Neural progenitor cell (in vitro differentiated cells): Measurements from ENCODE around the gene RS1. TPM values are rescaled to one million over a fixed set of nuclear protein-coding genes. Genes with fewer than 3 reads are reported as not detected.

ENCODE experiments used
- DNase-seq: peaks from one replicate; pipeline ENCODE4 v3.0.0-alpha.2; 2016; ENCODE audit warnings: low spot score
- H2AFZ ChIP-seq: fragments of 200-600 bp; sonication (generic); replicated peaks from 2 replicates; pipeline ENCODE4 v1.6.1; 2016; ENCODE audit warnings: antibody characterized with exemption
- H3F3A ChIP-seq: fragments of 200-600 bp; sonication (generic); 2 replicates; pipeline ENCODE4 v1.6.1; 2016; ENCODE audit warnings: antibody characterized with exemption, low read depth
- H3K27ac ChIP-seq: fragments of 200-600 bp; sonication (generic); 2 replicates; pipeline ENCODE4 v1.5.1; 2016; ENCODE audit warnings: mild to moderate bottlenecking
- H3K27me3 ChIP-seq: fragments of 200-600 bp; sonication (generic); 2 replicates; pipeline ENCODE4 v1.6.1; 2016; ENCODE audit warnings: mild to moderate bottlenecking, moderate library complexity
- H3K36me3 ChIP-seq: fragments of 200-600 bp; sonication (generic); 2 replicates; pipeline ENCODE4 v1.5.1; 2016
- H3K4me1 ChIP-seq: fragments of 200-600 bp; sonication (generic); 2 replicates; pipeline ENCODE4 v1.6.1; 2016; ENCODE audit warnings: mixed run types
- H3K4me2 ChIP-seq: fragments of 200-600 bp; sonication (generic); 2 replicates; pipeline ENCODE4 v1.6.1; 2016
- H3K4me3 ChIP-seq: fragments of 200-600 bp; sonication (generic); 2 replicates; pipeline ENCODE4 v1.5.1; 2016
- H3K79me2 ChIP-seq: fragments of 200-600 bp; sonication (generic); 2 replicates; pipeline ENCODE4 v1.6.1; 2016; ENCODE audit warnings: low read depth
- H3K9ac ChIP-seq: fragments of 200-600 bp; sonication (generic); 2 replicates; pipeline ENCODE4 v1.6.1; 2016
- H3K9me3 ChIP-seq: fragments of 200-600 bp; sonication (generic); 2 replicates; pipeline ENCODE4 v1.5.1; 2016; ENCODE audit warnings: low read depth
- H4K20me1 ChIP-seq: fragments of 200-600 bp; sonication (generic); 2 replicates; pipeline ENCODE4 v1.6.1; 2016; ENCODE audit warnings: low read depth
- H3K27ac Mint-ChIP-seq: 3 replicates; pipeline ENCODE4 v1.8.0; 2021; ENCODE audit warnings: mixed read lengths
- H3K27me3 Mint-ChIP-seq: 2 replicates; pipeline ENCODE4 v1.8.0; 2022; ENCODE audit warnings: low read depth, mild to moderate bottlenecking, inconsistent platforms, moderate library complexity, mixed read lengths; ENCODE audit not compliant: insufficient read depth
- H3K36me3 Mint-ChIP-seq: 3 replicates; pipeline ENCODE4 v1.8.0; 2021; ENCODE audit warnings: mixed read lengths
- H3K4me1 Mint-ChIP-seq: 3 replicates; pipeline ENCODE4 v1.8.0; 2021; ENCODE audit warnings: mixed read lengths
- H3K4me3 Mint-ChIP-seq: 3 replicates; pipeline ENCODE4 v1.8.0; 2021; ENCODE audit warnings: mild to moderate bottlenecking, moderate library complexity, mixed read lengths
- H3K9me3 Mint-ChIP-seq: 3 replicates; pipeline ENCODE4 v1.8.0; 2020; ENCODE audit warnings: mixed read lengths
- CTCF ChIP-seq: fragments of 200-600 bp; sonication (generic); IDR thresholded peaks from 2 replicates; pipeline ENCODE4 v1.5.1; 2017; ENCODE audit warnings: antibody characterized with exemption, mild to moderate bottlenecking
- EZH2 ChIP-seq: fragments of 200-600 bp; sonication (generic); IDR thresholded peaks from 2 replicates; pipeline ENCODE4 v1.6.1; 2017; ENCODE audit warnings: antibody characterized with exemption, mild to moderate bottlenecking, moderate library complexity
- EZH2phosphoT487 ChIP-seq: fragments of 200-600 bp; sonication (generic); IDR thresholded peaks from 2 replicates; pipeline ENCODE4 v1.6.1; 2017; ENCODE audit warnings: antibody characterized with exemption
- total RNA-seq: library from RNA; depleted of rRNA; stranded (reverse); fragments of >200 nt; gene quantifications from 2 replicates; pipeline ENCODE4 v1.2.3, GENCODE V29; 2015; ENCODE audit warnings: low replicate concordance

Gene RS1
- total RNA-seq, 1 donor from 2014 or later = not detected

- H3K27me3 ChIP-seq = no peaks in the 10 kb centered on the region
- H3K4me3 Mint-ChIP-seq = no peak overlapping the region
- H3K79me2 ChIP-seq = no peaks in the 10 kb centered on the region
- no peak overlapping the region for H3K27ac Mint-ChIP-seq
- no peaks in the 10 kb centered on the region for H4K20me1 ChIP-seq
- no peak overlapping the region for H3K4me2 ChIP-seq
- H2AFZ ChIP-seq = no peak overlapping the region
- no peak overlapping the region for H3K4me3 ChIP-seq
- no peak overlapping the region for H3K9ac ChIP-seq
- H3K4me1 Mint-ChIP-seq = peaks cover 3% of the 10 kb centered on the region
- no peaks in the 10 kb centered on the region for H3K36me3 ChIP-seq
- TF ChIP-seq EZH2 (no peak), CTCF (no peak), EZH2phosphoT487 (no peak)
- no peaks in the 10 kb centered on the region for H3K36me3 Mint-ChIP-seq
- no peaks in the 10 kb centered on the region for H3K4me1 ChIP-seq
- H3K9me3 ChIP-seq = no peaks in the 10 kb centered on the region
- H3K9me3 Mint-ChIP-seq = no peaks in the 10 kb centered on the region
- H3K27ac ChIP-seq = no peak overlapping the region
- DNase-seq = no peak
- peaks cover 6% of the 10 kb centered on the region for H3K27me3 Mint-ChIP-seq
- H3F3A ChIP-seq = no peaks in the 10 kb centered on the region
These were observed 29.9 kb upstream of the RS1 start for GRCh38 chrX:18701621-18702361.

GRCh38 chrX:18698737-18699650, 27.1 kb upstream of the RS1 start:
- Histone ChIP-seq H3K4me1 (no peaks in the 10 kb centered on the region), H3K4me2 (no peak overlapping the region), H3K27ac (no peak overlapping the region), H3K4me3 (no peak overlapping the region), H2AFZ (peak overlapping the region; percentile 34), H3K36me3 (no peaks in the 10 kb centered on the region), H3K79me2 (no peaks in the 10 kb centered on the region), H3K27me3 (no peaks in the 10 kb centered on the region), H3K9ac (no peak overlapping the region), H3K9me3 (no peaks in the 10 kb centered on the region), H4K20me1 (no peaks in the 10 kb centered on the region), H3F3A (no peaks in the 10 kb centered on the region)
- peaks cover 2% of the 10 kb centered on the region for H3K27me3 Mint-ChIP-seq
- no peak for DNase-seq
- no peak overlapping the region for H3K27ac Mint-ChIP-seq
- no peak overlapping the region for H3K4me3 Mint-ChIP-seq
- no peak for TF ChIP-seq EZH2phosphoT487
- TF ChIP-seq EZH2 = no peak
- TF ChIP-seq CTCF = no peak
- H3K4me1 Mint-ChIP-seq = peaks cover 3% of the 10 kb centered on the region
- no peaks in the 10 kb centered on the region for H3K36me3 Mint-ChIP-seq
- H3K9me3 Mint-ChIP-seq = peaks cover 7% of the 10 kb centered on the region

GRCh38 chrX:18696653-18697052, 24.7 kb upstream of the RS1 start:
- Histone ChIP-seq H3F3A (no peaks in the 10 kb centered on the region), H3K27ac (no peak overlapping the region), H2AFZ (no peak overlapping the region), H3K9me3 (no peaks in the 10 kb centered on the region), H4K20me1 (no peaks in the 10 kb centered on the region), H3K4me1 (peaks cover under 1% of the 10 kb centered on the region), H3K9ac (no peak overlapping the region), H3K27me3 (no peaks in the 10 kb centered on the region), H3K79me2 (no peaks in the 10 kb centered on the region), H3K4me2 (no peak overlapping the region), H3K36me3 (no peaks in the 10 kb centered on the region), H3K4me3 (no peak overlapping the region)
- Mint-ChIP-seq H3K9me3 (peaks cover 12% of the 10 kb centered on the region), H3K27ac (no peak overlapping the region), H3K4me3 (no peak overlapping the region), H3K4me1 (peaks cover 3% of the 10 kb centered on the region), H3K27me3 (peaks cover 2% of the 10 kb centered on the region), H3K36me3 (no peaks in the 10 kb centered on the region)
- no peak for DNase-seq
- TF ChIP-seq CTCF (no peak), EZH2phosphoT487 (no peak), EZH2 (no peak)
